GM18861 (cell line): ENCODE results near the gene RHOBTB3.
"Not testable (repeated sequence)": the region's sequence is repeated elsewhere in the genome, so short reads cannot be mapped to it uniquely, and the experiment has no call there.

Experiments
- ATAC-seq: cut with Tn5 transposase; IDR thresholded peaks from one replicate; pipeline ENCODE4 v1.9.1; 2021; ENCODE audit not compliant: unreplicated experiment

The RHOBTB3 gene

GRCh38 chr5:95816341-95816740 lies 85.2 kb downstream of the RHOBTB3 start:
- no peak for ATAC-seq

GRCh38 chr5:95816776-95817175 lies 85.6 kb downstream of the RHOBTB3 start:
- ATAC-seq, result no peak

- ATAC-seq, result no peak
Measured at GRCh38 chr5:95817430-95817829, 86.3 kb downstream of the RHOBTB3 start.

- no peak for ATAC-seq
Measured at GRCh38 chr5:95818181-95819147, 87.3 kb downstream of the RHOBTB3 start.

- no peak for ATAC-seq
Measured at GRCh38 chr5:95821110-95822021, 90.2 kb downstream of the RHOBTB3 start.

GRCh38 chr5:95822043-95822541 lies 91.0 kb downstream of the RHOBTB3 start:
- peak; percentile 58 for ATAC-seq

- peak; percentile 36 for ATAC-seq
Measured at GRCh38 chr5:95822542-95823181, 91.5 kb downstream of the RHOBTB3 start, which contains the start of gene GLRX. Gene GLRX (minus strand): TSS chr5:95822726. CDS start chr5:95822662, 64 bp downstream.

GRCh38 chr5:95823218-95823737 lies 92.1 kb downstream of the RHOBTB3 start:
- ATAC-seq, result no peak

GRCh38 chr5:95823738-95824609 lies 92.8 kb downstream of the RHOBTB3 start:
- peak; percentile 29 for ATAC-seq

- no peak for ATAC-seq
Measured at GRCh38 chr5:95824747-95825146, 93.6 kb downstream of the RHOBTB3 start.

GRCh38 chr5:95825495-95825894 lies 94.4 kb downstream of the RHOBTB3 start:
- no peak for ATAC-seq

GRCh38 chr5:95826949-95827891 lies 96.1 kb downstream of the RHOBTB3 start:
- ATAC-seq, result no peak

- no peak for ATAC-seq
Measured at GRCh38 chr5:95827892-95828246, 96.7 kb downstream of the RHOBTB3 start.

- ATAC-seq, result no peak
Measured at GRCh38 chr5:95830226-95830625, 99.1 kb downstream of the RHOBTB3 start.

- ATAC-seq, result no peak
Measured at GRCh38 chr5:95832664-95833063, 101.5 kb downstream of the RHOBTB3 start.

GRCh38 chr5:95835682-95836385 lies 104.7 kb downstream of the RHOBTB3 start:
- ATAC-seq, result no peak

- no peak for ATAC-seq
Measured at GRCh38 chr5:95836544-95836943, 105.4 kb downstream of the RHOBTB3 start.

GRCh38 chr5:95836971-95837370 lies 105.8 kb downstream of the RHOBTB3 start:
- not testable (repeated sequence) for ATAC-seq
